GM21717 (cell line): ENCODE results near the gene NUP214.
"Not testable (repeated sequence)": the region's sequence is repeated elsewhere in the genome, so short reads cannot be mapped to it uniquely, and the experiment has no call there.

Source experiments
- ATAC-seq: cut with Tn5 transposase; IDR thresholded peaks from one replicate; pipeline ENCODE4 v1.9.1; 2021; ENCODE audit warnings: mild to moderate bottlenecking, moderate library complexity; ENCODE audit not compliant: unreplicated experiment

Gene NUP214

GRCh38 chr9:131158673-131159072 lies 33.3 kb downstream of the NUP214 start:
- ATAC-seq: not testable (repeated sequence)

DNA sequence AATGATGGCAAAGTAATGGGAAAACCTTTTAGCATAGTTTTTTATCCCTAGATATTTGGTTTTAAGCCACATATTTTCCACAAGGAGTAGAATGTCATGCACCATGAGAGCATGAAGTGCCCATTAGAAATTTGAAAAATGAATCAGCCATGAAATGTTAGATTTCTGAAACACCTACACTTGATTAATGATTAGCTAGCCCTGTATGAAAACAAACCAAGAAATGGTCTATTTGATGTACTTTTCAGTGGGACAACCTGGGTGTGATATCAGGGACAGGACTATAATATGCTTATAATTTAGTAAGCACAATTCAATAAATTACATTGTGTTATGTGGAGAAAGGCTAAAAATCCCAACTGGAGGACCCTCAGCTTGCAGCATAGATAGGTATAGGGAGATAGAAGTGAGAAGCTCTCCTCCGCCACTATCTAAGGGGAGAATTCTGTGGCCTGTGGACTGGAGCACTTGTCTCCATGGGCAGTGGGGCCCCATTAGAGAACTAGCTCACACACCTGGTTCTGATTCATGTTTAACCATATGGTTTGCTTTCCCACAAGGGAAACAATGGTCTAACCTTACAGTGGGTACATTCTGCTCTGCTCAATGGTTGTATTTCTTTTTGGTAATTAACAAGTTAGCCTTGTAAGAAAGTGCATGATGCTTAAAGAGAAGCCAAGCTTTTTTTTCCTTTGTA lies 35.2 kb downstream of the NUP214 start:
- ATAC-seq: no peak

- no peak for ATAC-seq
These were observed 36.2 kb downstream of the NUP214 start for GRCh38 chr9:131161585-131161984.

- no peak for ATAC-seq
These were observed 37.5 kb downstream of the NUP214 start for GRCh38 chr9:131162886-131163285.

DNA sequence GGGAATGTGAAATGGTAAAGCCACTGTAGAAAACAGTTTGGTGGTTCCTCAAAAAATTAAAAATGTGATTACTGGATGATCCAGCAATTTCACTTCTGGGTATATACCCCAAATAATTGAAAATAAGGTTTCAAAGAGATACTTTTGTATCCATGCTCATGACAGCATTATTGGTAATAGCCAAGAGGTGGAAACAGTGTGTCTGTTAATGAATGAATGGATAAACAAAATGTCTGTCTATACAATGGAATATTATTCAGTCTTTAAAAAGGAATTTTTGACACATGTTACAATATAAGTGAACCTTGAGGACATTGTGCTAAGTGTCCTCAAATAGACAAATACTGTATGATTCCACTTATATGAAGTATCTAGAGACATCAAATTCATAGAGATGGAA lies 40.1 kb downstream of the NUP214 start:
- ATAC-seq: no peak

DNA sequence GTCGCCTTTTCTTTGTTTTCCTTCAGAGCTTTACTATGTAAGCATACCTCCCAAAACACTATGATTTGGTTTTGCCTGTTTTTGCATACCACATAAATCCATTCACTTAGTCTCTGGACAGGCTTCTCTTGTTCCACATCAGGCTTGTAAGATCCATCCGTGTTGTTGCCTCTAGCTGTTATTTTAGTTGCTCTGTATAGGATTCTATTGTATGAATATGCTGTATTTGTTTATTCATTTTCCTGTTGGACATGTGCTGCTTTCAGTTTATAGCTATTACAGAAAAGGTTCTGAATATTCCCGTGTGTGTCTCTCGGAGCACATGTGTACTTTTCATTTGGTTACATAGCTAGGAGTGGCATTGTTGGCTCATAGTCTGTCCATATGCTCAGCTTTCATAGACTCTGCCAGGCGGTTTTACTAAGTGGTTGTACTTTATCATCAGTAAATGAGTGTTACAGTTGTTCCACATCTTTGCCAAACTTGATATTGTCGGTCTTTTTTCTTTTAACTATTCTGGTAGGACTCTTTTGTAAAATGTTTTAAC lies 41.8 kb downstream of the NUP214 start:
- no peak for ATAC-seq

- no peak for ATAC-seq
These were observed 42.5 kb downstream of the NUP214 start for GRCh38 chr9:131167936-131168335.

DNA sequence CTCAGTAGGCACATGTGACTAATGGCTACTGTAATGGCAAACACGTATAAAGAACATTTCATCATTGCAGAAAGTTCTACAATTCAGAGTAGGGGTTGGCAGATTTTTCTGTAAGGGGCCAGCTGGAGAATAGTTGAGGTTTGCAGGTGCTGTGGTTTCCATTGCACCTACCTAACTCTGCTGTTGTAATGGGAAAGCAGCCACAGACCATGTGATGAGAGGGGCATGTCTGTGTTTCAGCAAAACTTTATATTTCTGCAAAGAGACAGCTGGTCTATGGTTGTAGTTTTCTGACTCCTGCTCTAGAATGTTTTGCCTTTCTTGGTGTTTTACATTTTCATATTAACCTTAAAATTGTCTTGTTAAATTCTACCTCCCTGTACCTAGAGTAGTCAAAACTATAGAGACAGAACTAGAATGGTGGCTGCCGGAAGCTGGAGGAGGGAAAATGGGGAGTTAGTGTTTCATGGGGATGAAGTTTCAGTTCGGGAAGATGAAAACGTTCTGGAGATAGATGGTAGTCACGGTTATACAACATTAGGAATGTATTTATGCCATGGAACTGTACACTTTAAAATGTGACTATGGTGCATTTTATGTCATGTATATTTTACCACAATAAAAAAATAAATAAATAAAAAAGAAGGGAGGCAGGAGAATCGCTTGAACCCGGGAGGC lies 44.3 kb downstream of the NUP214 start:
- no peak for ATAC-seq

- no peak for ATAC-seq
These were observed 48.6 kb downstream of the NUP214 start for GRCh38 chr9:131173995-131174394.

- no peak for ATAC-seq
These were observed 49.4 kb downstream of the NUP214 start for GRCh38 chr9:131174681-131175239.

- no peak for ATAC-seq
These were observed 52.5 kb downstream of the NUP214 start for GRCh38 chr9:131177898-131178297.

DNA sequence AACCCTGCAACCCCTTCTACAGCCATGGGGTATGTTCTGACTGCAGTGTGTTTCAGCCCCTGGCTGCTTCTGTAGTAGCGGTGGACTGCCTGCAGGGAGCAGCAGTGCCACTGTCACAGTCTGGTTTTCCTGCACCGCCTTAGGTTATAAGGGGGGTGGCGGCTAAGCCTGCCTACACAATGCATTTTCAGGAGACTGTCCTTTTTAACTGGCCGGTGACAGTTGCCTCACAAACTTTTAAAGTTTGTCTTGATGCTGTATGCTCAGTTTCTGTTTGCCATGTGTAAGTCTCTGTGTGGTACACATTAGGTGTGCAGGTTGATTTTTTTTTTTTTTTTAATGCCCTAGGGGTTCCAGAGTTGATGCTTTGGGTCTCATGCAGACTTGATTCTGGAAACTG lies 53.0 kb downstream of the NUP214 start:
- ATAC-seq: no peak

GRCh38 chr9:131178926-131179325 lies 53.5 kb downstream of the NUP214 start:
- ATAC-seq: no peak

GRCh38 chr9:131179561-131180219 lies 54.3 kb downstream of the NUP214 start:
- ATAC-seq: no peak

DNA sequence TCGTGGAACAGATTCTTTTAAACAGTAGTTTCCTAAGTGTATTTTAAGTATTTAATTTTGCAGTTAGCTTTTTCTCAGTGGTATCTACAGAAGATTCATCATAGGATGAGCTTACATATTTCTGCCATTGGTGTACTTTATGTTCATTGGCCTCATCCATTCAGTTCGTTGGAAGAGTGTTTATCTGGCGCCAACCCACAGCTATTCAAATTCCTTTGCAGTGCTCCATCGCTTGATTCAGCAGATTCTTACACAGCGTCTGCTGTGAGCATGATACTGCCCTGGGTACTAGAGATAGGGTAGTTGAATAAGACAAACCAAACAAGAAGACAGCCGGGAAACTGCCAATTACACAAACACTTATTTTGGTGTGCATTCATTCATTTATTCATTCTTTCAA lies 55.1 kb downstream of the NUP214 start:
- ATAC-seq: no peak

- no peak for ATAC-seq
These were observed 55.8 kb downstream of the NUP214 start for GRCh38 chr9:131181091-131181681.

DNA sequence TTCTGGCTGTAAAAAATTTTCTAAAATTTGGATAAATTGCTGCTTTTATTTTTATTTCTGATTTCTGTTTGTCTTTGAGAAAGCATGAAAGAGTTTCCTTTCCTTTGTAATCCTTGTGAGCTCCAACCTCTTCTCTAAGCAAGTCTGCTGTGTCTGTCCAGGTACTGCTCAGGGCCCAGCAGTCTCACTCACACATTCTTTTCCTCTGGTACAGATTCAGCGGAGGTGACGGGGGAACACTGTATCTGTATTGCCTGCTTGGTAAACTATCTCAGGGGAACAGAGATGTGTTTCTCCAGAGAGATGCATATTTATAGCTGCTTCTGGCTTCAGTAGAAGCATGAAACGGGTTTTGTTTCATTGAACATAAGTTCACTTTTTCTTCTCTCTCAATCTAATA lies 60.5 kb downstream of the NUP214 start:
- ATAC-seq: no peak

DNA sequence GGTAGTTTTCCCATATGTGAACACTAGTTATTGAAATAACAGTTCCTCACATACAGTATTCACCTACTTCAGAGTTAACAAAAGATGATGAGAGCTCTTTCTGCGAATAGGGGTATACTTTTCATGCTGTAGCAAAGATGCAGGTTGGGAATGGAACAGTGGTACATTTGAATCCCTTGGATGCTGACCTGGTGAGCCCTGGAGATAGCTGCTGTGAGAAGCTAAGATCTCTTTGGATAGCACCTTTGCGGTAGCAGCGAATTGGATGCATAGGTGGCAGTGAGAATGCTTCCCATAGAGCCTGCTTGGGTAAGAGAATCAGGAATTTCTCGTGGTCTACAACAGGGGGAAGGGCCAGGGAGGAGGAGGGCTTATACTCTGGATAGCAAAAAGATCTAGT lies 61.2 kb downstream of the NUP214 start:
- no peak for ATAC-seq

DNA sequence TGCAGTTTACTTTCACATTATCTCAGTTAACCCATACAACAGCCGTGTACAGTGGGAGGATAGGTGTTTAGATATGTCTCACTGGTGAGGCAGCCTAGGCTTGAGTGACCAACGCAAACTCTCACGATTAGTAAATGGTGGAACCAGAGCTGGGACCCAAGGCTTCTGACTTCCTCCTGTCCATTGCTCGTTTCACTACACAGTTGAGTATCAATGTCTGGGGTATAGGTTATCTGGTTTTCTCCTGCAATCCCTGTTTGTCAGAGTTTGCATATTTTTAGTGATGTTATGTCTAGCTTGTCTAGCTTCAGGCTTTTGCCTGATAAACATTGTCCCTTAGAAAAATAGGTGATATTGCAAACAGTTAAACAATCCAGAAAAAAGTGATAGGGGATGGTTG lies 62.6 kb downstream of the NUP214 start:
- no peak for ATAC-seq

DNA sequence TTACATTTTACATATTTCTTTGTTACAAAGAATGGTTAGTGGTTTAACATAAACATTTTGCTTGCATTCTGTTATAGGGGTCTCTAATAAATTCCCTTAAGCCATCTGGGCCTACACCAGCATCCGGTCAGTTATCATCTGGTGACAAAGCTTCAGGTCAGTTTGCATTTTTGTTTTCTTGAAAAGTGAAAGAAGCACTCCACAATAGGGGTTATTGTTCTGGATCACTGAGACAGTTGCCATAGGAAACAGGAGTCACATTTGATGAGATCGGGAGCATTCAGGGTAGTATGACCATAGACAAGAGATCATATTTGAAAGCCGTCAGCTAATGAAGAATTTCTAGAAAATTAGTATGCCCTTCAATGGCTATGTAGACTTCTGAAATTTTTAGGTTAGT lies 63.6 kb downstream of the NUP214 start:
- ATAC-seq: no peak

GRCh38 chr9:131190191-131190590 lies 64.8 kb downstream of the NUP214 start:
- no peak for ATAC-seq
